Ammon's horn (tissue), 1 donor: Measurements from ENCODE around the gene USP31.
A peak's percentile ranks its signal among the peaks of the same experiment; 100 is the strongest.

Source experiments
- DNase-seq: peaks from one replicate; pipeline ENCODE4 v3.0.0-alpha.2; 2016; ENCODE audit warnings: low spot score

Gene USP31

GRCh38 chr16:23149267-23149992 lies at the start of gene USP31:
Gene USP31, minus strand, starts transcription at chr16:23149452. Its CDS starts 182 bp downstream, at chr16:23149270.
- DNase-seq, result peak; percentile 98

- no peak for DNase-seq
Measured at GRCh38 chr16:23196539-23196938, 47.3 kb upstream of the USP31 start.

GRCh38 chr16:23195366-23195978 lies 46.2 kb upstream of the USP31 start:
- no peak for DNase-seq

GRCh38 chr16:23194497-23195221 lies 45.4 kb upstream of the USP31 start:
- DNase-seq, result no peak

- no peak for DNase-seq
Measured at GRCh38 chr16:23188911-23189310, 39.7 kb upstream of the USP31 start.

- DNase-seq, result no peak
Measured at GRCh38 chr16:23187341-23187740, 38.1 kb upstream of the USP31 start.

GRCh38 chr16:23186171-23186570 lies 36.9 kb upstream of the USP31 start:
- DNase-seq, result no peak

GRCh38 chr16:23185656-23186055 lies 36.4 kb upstream of the USP31 start:
- no peak for DNase-seq

GRCh38 chr16:23183543-23183862 lies 34.3 kb upstream of the USP31 start:
- DNase-seq, result no peak

GRCh38 chr16:23182679-23183542 lies 33.7 kb upstream of the USP31 start, which contains the start of gene SCNN1G:
Gene SCNN1G, plus strand, starts transcription at chr16:23182745. Its CDS starts 3,527 bp downstream, at chr16:23186272.
- DNase-seq, result no peak

GRCh38 chr16:23182206-23182678 lies 33.0 kb upstream of the USP31 start:
- DNase-seq, result peak; percentile 83

GRCh38 chr16:23181506-23181905 lies 32.3 kb upstream of the USP31 start:
- DNase-seq, result no peak

GRCh38 chr16:23175651-23176050 lies 26.4 kb upstream of the USP31 start:
- DNase-seq, result no peak

- no peak for DNase-seq
Measured at GRCh38 chr16:23174622-23175021, 25.4 kb upstream of the USP31 start.

- DNase-seq, result no peak
Measured at GRCh38 chr16:23172994-23173393, 23.7 kb upstream of the USP31 start.

GRCh38 chr16:23172583-23172982 lies 23.3 kb upstream of the USP31 start:
- no peak for DNase-seq

- DNase-seq, result no peak
Measured at GRCh38 chr16:23164736-23165135, 15.5 kb upstream of the USP31 start.

GRCh38 chr16:23163921-23164320 lies 14.7 kb upstream of the USP31 start:
- DNase-seq, result no peak

GRCh38 chr16:23160574-23160973 lies 11.3 kb upstream of the USP31 start:
- DNase-seq, result no peak

- no peak for DNase-seq
Measured at GRCh38 chr16:23160082-23160481, 10.8 kb upstream of the USP31 start.

GRCh38 chr16:23158114-23158513 lies 8.9 kb upstream of the USP31 start:
- DNase-seq, result no peak

GRCh38 chr16:23156946-23157460 lies 7.8 kb upstream of the USP31 start:
- DNase-seq, result no peak
